HEK293 (cell line): ENCODE measurements around the gene GOLGA5.

Experiments
- CTCF ChIP-seq: fragments of 450-650 bp; formaldehyde crosslinking; IDR thresholded peaks from 2 replicates; pipeline ENCODE4 v1.5.1; 2016; ENCODE audit warnings: missing biosample characterization, missing genetic modification characterization
- GLIS2 ChIP-seq: fragments of 450-650 bp; formaldehyde crosslinking; IDR thresholded peaks from 2 replicates; pipeline ENCODE4 v1.5.1; 2016; ENCODE audit warnings: missing biosample characterization, missing genetic modification characterization
- SP2 ChIP-seq: fragments of 450-650 bp; formaldehyde crosslinking; IDR thresholded peaks from 2 replicates; pipeline ENCODE4 v1.5.1; 2016; ENCODE audit warnings: missing biosample characterization, missing genetic modification characterization
- TRIM28 ChIP-seq: IDR thresholded peaks from 2 replicates; pipeline ENCODE4 v1.6.1; 2011; ENCODE audit warnings: low read length, control low read depth, borderline replicate concordance
- ZNF335 ChIP-seq: fragments of 450-650 bp; formaldehyde crosslinking; conservative IDR thresholded peaks from 2 replicates; pipeline ENCODE4 v1.5.1; 2016; ENCODE audit warnings: missing biosample characterization, missing genetic modification characterization
- ZNF639 ChIP-seq: fragments of 450-650 bp; formaldehyde crosslinking; IDR thresholded peaks from 2 replicates; pipeline ENCODE4 v1.5.1; 2016; ENCODE audit warnings: missing biosample characterization, missing genetic modification characterization

DNA sequence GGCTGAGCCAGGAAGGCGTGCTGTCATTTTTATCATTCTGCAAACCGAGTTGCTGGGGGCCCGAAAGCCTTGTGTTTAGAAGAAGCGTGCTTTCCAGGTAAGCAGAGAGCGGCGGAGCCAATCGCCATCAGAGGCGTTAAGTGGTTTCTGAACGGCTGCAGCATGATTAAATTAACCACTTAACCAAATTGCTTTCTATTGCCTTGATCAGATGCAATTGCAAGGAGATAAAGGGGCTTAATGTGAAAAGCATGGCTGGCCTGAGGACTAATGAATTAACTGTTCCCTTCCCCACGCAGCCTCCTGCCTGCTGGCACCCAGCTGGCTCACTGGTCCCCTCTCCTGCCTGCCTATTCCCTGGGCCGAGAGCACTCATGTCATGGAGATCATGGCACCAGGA is 92.2 kb downstream of the GOLGA5 start:
- TF ChIP-seq SP2, result no peak
- TF ChIP-seq CTCF (tag by site-specific recombination), result no peak
- no peak for TF ChIP-seq TRIM28
- TF ChIP-seq ZNF639 (tag by site-specific recombination), result no peak
- TF ChIP-seq GLIS2 (tag by site-specific recombination), result no peak
- TF ChIP-seq ZNF335 (tag by site-specific recombination), result no peak
